ENCODE data around the gene CD99. TPM values are rescaled to one million over a fixed set of nuclear protein-coding genes. Genes with fewer than 3 reads are reported as not detected.

The CD99 gene
- total and polyA plus RNA-seq, 9 donors, result 158 to 382 (median 326) TPM

- DNase-seq, result no peak
- Histone ChIP-seq H3K27me3 (ENCODE audit: control insufficient read depth, insufficient read depth, low read length) (peaks cover 3% of the 10 kb centered on the region), H3K9me3 (replicated peaks; ENCODE audit: control insufficient read depth, low read depth, low read length) (no peaks in the 10 kb centered on the region), H3K27ac (ENCODE audit: low read length) (no peak overlapping the region), H3K4me1 (ENCODE audit: control insufficient read depth, insufficient read depth, low read length) (peaks cover 38% of the 10 kb centered on the region), H3K4me3 (ENCODE audit: low read length) (no peak overlapping the region), H3K36me3 (ENCODE audit: control insufficient read depth, insufficient read depth, low read length) (peaks cover 7% of the 10 kb centered on the region)
- 80% methylated on average over 10 of the region's 10 CpGs for WGBS (ENCODE audit: insufficient coverage)
These were observed 17.6 kb downstream of the CD99 start for GRCh38 chrX:2708592-2709188.

- DNase-seq, result no peak
- Histone ChIP-seq H3K4me3 (ENCODE audit: low read length) (no peak overlapping the region), H3K9me3 (replicated peaks; ENCODE audit: control insufficient read depth, low read depth, low read length) (no peaks in the 10 kb centered on the region), H3K4me1 (ENCODE audit: control insufficient read depth, insufficient read depth, low read length) (peaks cover 35% of the 10 kb centered on the region), H3K27ac (ENCODE audit: low read length) (peak overlapping the region; percentile 82), H3K27me3 (ENCODE audit: control insufficient read depth, insufficient read depth, low read length) (peaks cover 3% of the 10 kb centered on the region), H3K36me3 (ENCODE audit: control insufficient read depth, insufficient read depth, low read length) (peaks cover 7% of the 10 kb centered on the region)
- WGBS (ENCODE audit: insufficient coverage), result 86% methylated on average over 3 of the region's 9 CpGs
These were observed 18.5 kb downstream of the CD99 start for GRCh38 chrX:2709556-2709955.

- H3K27ac ChIP-seq (ENCODE audit: low read length), result peak overlapping the region; percentile 82
- WGBS (ENCODE audit: insufficient coverage), result 33% methylated on average over 5 of the region's 15 CpGs
- peaks cover 31% of the 10 kb centered on the region for H3K4me1 ChIP-seq (ENCODE audit: control insufficient read depth, insufficient read depth, low read length)
- no peak overlapping the region for H3K4me3 ChIP-seq (ENCODE audit: low read length)
- H3K9me3 ChIP-seq (replicated peaks; ENCODE audit: control insufficient read depth, low read depth, low read length), result no peaks in the 10 kb centered on the region
- peak; percentile 82 for DNase-seq
- H3K27me3 ChIP-seq (ENCODE audit: control insufficient read depth, insufficient read depth, low read length), result peaks cover 3% of the 10 kb centered on the region
- peaks cover 13% of the 10 kb centered on the region for H3K36me3 ChIP-seq (ENCODE audit: control insufficient read depth, insufficient read depth, low read length)
These were observed 19.1 kb downstream of the CD99 start for GRCh38 chrX:2710041-2710840.

- H3K4me3 ChIP-seq (ENCODE audit: low read length), result no peak overlapping the region
- no CpG with 5 or more reads among the region's 2 CpGs for WGBS (ENCODE audit: insufficient coverage)
- peaks cover 30% of the 10 kb centered on the region for H3K4me1 ChIP-seq (ENCODE audit: control insufficient read depth, insufficient read depth, low read length)
- H3K36me3 ChIP-seq (ENCODE audit: control insufficient read depth, insufficient read depth, low read length), result peaks cover 20% of the 10 kb centered on the region
- no peaks in the 10 kb centered on the region for H3K9me3 ChIP-seq (replicated peaks; ENCODE audit: control insufficient read depth, low read depth, low read length)
- peaks cover 3% of the 10 kb centered on the region for H3K27me3 ChIP-seq (ENCODE audit: control insufficient read depth, insufficient read depth, low read length)
- H3K27ac ChIP-seq (ENCODE audit: low read length), result no peak overlapping the region
- no peak for DNase-seq
These were observed 20.3 kb downstream of the CD99 start for GRCh38 chrX:2711441-2711840.

- H3K4me3 ChIP-seq (ENCODE audit: low read length), result no peak overlapping the region
- no peaks in the 10 kb centered on the region for H3K27me3 ChIP-seq (ENCODE audit: control insufficient read depth, insufficient read depth, low read length)
- no peak overlapping the region for H3K27ac ChIP-seq (ENCODE audit: low read length)
- H3K4me1 ChIP-seq (ENCODE audit: control insufficient read depth, insufficient read depth, low read length), result peaks cover 21% of the 10 kb centered on the region
- no peaks in the 10 kb centered on the region for H3K9me3 ChIP-seq (replicated peaks; ENCODE audit: control insufficient read depth, low read depth, low read length)
- peaks cover 24% of the 10 kb centered on the region for H3K36me3 ChIP-seq (ENCODE audit: control insufficient read depth, insufficient read depth, low read length)
- 79% methylated on average over 6 of the region's 9 CpGs for WGBS (ENCODE audit: insufficient coverage)
- no peak for DNase-seq
These were observed 21.3 kb downstream of the CD99 start for GRCh38 chrX:2712428-2712827.

GRCh38 chrX:2712890-2713840 lies 22.1 kb downstream of the CD99 start:
- no peak overlapping the region for H3K27ac ChIP-seq (ENCODE audit: low read length)
- H3K36me3 ChIP-seq (ENCODE audit: control insufficient read depth, insufficient read depth, low read length), result peaks cover 30% of the 10 kb centered on the region
- peaks cover 15% of the 10 kb centered on the region for H3K4me1 ChIP-seq (ENCODE audit: control insufficient read depth, insufficient read depth, low read length)
- no peak overlapping the region for H3K4me3 ChIP-seq (ENCODE audit: low read length)
- no peaks in the 10 kb centered on the region for H3K27me3 ChIP-seq (ENCODE audit: control insufficient read depth, insufficient read depth, low read length)
- H3K9me3 ChIP-seq (replicated peaks; ENCODE audit: control insufficient read depth, low read depth, low read length), result no peaks in the 10 kb centered on the region
- no peak for DNase-seq
- WGBS (ENCODE audit: insufficient coverage), result 87% methylated on average over 4 of the region's 13 CpGs

GRCh38 chrX:2714551-2714950 lies 23.5 kb downstream of the CD99 start:
- no peaks in the 10 kb centered on the region for H3K9me3 ChIP-seq (replicated peaks; ENCODE audit: control insufficient read depth, low read depth, low read length)
- H3K36me3 ChIP-seq (ENCODE audit: control insufficient read depth, insufficient read depth, low read length), result peaks cover 39% of the 10 kb centered on the region

GRCh38 chrX:2715066-2715600 lies 24.0 kb downstream of the CD99 start:
- no peak overlapping the region for H3K4me3 ChIP-seq (ENCODE audit: low read length)
- peaks cover 44% of the 10 kb centered on the region for H3K36me3 ChIP-seq (ENCODE audit: control insufficient read depth, insufficient read depth, low read length)
- no peaks in the 10 kb centered on the region for H3K9me3 ChIP-seq (replicated peaks; ENCODE audit: control insufficient read depth, low read depth, low read length)
- no peak for DNase-seq
- 60% methylated on average over 2 of the region's 11 CpGs for WGBS (ENCODE audit: insufficient coverage)
- no peaks in the 10 kb centered on the region for H3K27me3 ChIP-seq (ENCODE audit: control insufficient read depth, insufficient read depth, low read length)
- H3K27ac ChIP-seq (ENCODE audit: low read length), result no peak overlapping the region
- peaks cover under 1% of the 10 kb centered on the region for H3K4me1 ChIP-seq (ENCODE audit: control insufficient read depth, insufficient read depth, low read length)

More at GRCh38 chrX:2714551-2714950, 23.5 kb downstream of the CD99 start:
- Histone ChIP-seq H3K27ac (ENCODE audit: low read length) (no peak overlapping the region), H3K4me3 (ENCODE audit: low read length) (no peak overlapping the region), H3K4me1 (ENCODE audit: control insufficient read depth, insufficient read depth, low read length) (peaks cover 6% of the 10 kb centered on the region), H3K27me3 (ENCODE audit: control insufficient read depth, insufficient read depth, low read length) (no peaks in the 10 kb centered on the region)
- WGBS (ENCODE audit: insufficient coverage), result 100% methylated on average over 1 of the region's 6 CpGs
- no peak for DNase-seq

- Histone ChIP-seq H3K27ac (ENCODE audit: low read length) (no peak overlapping the region), H3K4me1 (ENCODE audit: control insufficient read depth, insufficient read depth, low read length) (no peaks in the 10 kb centered on the region)
- 80% methylated on average over 4 of the region's 5 CpGs for WGBS (ENCODE audit: insufficient coverage)
These were observed 26.2 kb downstream of the CD99 start for GRCh38 chrX:2717312-2717711.

More at GRCh38 chrX:2717312-2717711, 26.2 kb downstream of the CD99 start:
- peaks cover 47% of the 10 kb centered on the region for H3K36me3 ChIP-seq (ENCODE audit: control insufficient read depth, insufficient read depth, low read length)
- no peak for DNase-seq
- no peak overlapping the region for H3K4me3 ChIP-seq (ENCODE audit: low read length)
- H3K27me3 ChIP-seq (ENCODE audit: control insufficient read depth, insufficient read depth, low read length), result no peaks in the 10 kb centered on the region
- no peaks in the 10 kb centered on the region for H3K9me3 ChIP-seq (replicated peaks; ENCODE audit: control insufficient read depth, low read depth, low read length)
